ENCODE data around the gene SASH1.

Gene SASH1

DNA sequence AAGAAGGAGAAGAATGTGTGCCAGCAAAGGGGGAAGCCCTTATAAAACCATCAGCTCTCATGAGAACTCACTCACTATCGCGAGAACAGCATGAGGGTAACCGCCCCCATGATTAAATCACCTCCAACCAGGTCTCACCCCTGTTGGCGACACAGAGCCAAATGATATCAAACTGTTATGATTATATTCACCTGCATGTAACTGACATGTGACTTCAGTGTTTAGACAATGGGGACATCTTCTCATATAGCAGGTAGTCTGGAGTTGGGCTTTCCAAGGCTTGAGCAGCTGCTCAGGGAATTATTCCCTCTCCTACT is 115.2 kb downstream of the SASH1 start:
- DNase-seq (ENCODE audit: low read depth): no peak

DNA sequence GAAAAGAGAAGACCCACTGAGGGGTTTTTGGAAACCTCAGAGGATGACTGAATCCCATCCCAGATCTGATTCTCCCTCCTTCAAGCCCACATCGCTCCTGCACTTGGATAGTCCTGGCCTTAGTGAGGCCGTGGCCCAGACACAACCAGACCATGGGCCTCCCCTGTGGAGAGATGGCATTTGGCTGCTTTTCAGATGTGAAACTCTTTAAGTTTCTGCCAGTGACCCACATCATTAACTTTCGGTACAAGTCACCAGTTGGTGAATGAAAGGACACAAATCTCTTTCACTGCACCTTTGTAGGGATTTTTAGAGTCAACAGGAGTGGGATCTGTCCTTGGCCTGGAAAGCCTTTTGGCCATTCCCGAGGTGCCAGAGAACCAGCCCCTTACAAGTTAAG is 116.6 kb downstream of the SASH1 start:
- DNase-seq (ENCODE audit: low read depth): no peak

DNA sequence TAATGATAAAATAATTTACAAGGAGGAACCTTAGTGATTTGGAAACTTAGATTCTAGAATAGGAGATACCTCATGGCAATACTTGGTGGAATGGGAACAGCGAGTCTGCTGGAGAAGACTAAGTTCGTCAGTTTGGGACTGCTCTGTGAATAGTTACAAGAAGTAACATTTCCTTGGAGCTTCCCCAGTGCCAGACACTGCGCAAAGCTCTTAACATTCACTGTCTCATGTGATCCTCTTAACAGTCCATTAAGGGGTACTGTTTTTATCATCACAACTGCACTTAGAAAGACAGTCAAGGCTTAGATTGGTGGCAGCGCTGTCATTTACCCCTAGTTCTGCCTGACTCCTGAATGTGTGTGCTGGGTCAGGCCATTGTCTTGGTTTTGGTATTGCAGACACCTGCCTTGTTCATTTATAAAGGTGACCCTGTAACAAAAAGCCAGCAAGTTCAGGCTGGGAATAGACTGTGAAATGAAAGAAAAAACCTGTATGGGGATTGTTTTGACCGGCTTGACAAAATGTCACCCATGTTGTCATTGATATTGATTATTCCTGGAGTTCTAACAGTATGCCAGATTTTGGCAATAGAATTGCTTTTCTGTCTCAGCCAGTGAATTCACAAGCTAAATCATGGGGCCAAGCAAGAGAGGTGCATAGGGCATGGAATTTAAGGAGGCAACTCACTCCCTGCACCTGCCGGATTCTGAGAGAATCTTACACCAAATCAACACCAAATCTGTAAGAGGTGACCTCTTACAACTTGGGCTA is 118.4 kb downstream of the SASH1 start:
- DNase-seq (ENCODE audit: low read depth): no peak

DNA sequence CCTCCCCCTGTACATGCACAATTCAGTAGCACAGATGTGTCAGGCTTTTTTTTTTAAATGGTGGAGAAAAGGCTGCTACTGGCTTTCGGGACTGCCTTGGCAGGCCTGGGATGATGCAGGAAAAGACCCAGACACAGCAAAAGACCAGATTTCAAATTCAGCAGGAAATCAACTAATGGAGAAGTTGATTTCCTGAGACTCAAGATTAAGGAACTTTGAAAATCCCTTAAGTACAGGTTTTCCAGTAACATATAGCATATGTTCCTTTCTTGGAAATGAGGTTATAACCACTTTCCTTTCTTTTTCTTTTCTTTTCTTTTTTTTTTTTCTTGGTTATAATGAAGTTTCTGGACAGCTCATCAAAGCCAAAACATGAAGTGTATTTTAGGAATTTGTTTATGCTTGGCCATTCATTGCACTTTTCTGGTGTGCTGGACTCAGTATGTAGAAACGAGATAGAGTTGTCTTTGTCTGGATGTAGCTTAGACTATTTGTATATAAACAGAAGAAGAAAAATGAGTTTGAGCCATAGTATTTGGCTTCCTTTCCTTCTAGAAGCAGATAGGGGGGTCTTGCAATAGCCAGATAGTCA is 119.4 kb downstream of the SASH1 start:
- peak; percentile 35 for DNase-seq (ENCODE audit: low read depth)

DNA sequence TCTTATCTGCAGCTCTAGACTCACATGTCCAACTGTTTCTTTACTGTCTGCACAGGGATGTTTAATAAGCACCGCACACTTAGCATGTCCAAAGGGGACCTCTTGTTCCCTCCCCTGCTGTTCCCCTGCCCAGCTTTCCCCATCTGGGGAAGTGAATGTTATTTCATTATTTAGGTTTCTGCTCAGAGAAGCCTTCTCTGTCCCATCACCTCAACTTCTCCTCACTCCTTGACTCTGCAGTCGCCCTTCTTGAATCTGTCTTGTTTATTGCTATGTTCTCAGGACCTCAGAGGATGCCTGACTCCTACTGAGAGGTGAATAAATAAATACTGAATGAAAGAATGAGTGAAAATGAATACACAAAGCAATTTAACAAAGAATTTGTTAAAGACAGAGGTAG is 121.0 kb downstream of the SASH1 start:
- no peak for DNase-seq (ENCODE audit: low read depth)

DNA sequence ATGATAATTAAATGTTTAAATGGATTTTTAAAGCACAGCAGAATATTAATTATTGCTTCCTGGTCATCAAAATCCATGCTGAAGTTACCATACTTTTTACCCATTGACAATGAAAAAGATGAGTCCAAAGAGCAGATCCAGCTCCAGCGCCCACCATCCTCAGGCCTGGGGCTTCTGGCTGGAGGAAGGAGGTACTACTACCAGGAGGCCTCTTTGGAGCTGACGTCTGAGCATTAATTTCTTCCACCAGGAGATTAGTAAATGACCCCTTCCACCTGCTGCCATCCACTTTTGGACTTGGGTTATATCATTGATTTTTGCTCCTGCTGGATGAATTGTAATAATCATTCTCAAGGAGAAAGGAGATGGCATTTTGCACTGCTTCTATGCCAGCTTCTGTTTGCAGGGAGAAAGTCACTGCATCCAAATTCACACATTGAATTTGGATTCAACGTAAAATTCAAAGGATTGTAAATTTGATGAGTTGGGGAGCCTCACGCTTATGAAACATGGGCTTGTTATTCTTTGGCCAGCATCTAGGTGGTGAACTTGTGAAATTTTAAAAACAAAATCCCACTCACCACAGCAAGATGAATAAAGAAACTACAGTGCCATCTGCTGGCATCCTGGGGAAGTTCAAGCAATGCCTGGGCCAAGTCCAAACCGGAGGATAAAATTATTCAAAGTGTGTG is 121.8 kb downstream of the SASH1 start:
- DNase-seq (ENCODE audit: low read depth): peak; percentile 85

DNA sequence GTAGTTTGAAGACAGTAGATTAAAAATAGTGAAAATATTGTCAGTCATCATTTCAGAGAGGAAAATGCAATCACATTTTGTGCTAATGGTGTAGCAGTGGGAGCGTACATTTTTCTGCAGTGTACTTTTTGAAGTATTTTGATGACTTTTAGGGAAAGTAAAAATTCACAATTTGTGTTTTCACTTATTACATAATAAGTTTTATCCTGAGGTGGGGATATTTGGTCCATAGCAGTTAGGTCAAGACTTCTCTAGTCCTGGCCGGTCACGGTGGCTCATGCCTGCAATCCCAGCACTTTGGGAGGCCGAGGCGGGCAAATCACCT is 122.3 kb downstream of the SASH1 start:
- no peak for DNase-seq (ENCODE audit: low read depth)

DNA sequence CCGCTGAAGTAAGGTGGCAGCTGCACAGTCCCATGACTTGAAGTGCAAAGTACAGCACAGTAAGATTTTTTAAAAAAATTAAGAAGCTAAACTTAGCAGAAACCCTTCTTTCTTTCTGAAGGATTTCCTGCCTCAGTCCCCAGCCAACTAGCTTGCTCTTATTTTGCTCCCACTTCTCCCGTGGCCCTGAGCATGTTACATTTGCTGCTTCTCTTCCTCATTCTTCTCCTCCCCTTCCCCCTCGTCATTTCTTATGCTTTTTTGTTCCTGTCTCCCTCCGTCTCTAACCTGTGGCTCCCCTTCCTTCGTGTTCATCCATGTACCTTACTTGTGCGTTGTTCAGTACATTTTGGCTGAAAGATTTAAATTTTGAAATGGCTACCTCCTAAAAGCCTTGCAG is 123.0 kb downstream of the SASH1 start:
- DNase-seq (ENCODE audit: low read depth): no peak

DNA sequence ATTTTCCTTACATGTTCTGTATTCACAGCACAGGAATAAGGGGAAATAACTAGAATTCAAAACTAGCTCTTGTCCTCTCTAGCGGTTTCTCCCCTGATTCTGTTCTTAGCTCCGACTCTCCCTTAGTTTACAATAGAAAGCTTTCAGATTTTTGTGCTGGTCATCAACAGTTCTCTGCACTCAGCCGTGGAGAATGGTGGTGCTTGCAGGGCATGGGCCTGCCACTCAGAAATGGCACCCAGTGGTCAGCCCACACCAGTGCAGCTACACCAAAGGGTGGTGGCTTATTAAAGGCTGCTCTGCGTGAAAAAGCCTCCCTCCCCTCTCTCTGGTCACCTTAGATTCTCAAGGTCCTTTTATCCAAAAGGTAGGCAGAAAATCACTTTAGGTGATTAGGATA is 123.5 kb downstream of the SASH1 start:
- no peak for DNase-seq (ENCODE audit: low read depth)

DNA sequence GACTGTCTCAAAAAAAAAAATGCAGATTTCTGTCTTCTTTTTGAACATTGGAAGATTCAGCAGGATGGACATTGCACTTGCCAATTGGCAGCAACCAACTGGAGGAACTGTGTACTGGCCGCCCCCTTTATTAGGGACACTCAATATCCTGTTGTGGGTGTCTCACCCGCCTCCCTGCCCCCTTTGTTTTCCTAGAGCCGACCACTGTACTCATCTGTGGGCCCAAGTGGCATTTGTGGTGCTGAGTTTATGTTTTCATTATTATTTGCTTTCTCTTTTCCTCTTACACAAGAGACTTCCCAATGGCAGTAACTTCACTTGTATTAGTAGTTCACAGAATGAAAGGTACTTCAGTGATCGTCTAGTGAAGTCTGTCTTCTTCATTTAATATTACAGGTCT is 125.3 kb downstream of the SASH1 start:
- DNase-seq (ENCODE audit: low read depth): no peak

DNA sequence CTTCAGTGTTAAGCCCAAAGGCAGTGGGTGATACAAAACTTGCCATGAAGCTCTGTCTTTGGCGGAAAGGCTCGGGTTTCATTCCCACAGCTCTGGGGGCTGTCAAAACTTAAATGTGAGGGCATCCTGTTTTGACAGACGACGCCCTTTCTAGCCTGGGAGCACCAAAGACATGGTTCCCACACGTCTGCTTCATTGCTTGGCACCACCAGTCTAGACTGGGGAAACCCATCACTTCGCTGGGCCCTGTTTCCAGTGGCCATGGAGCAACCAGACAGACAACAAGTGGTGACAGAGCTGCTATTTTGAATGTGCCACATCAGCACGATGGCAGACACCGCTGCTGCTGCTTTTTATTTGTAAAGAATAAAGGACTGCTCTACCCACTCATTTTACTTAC is 127.5 kb downstream of the SASH1 start:
- no peak for DNase-seq (ENCODE audit: low read depth)

DNA sequence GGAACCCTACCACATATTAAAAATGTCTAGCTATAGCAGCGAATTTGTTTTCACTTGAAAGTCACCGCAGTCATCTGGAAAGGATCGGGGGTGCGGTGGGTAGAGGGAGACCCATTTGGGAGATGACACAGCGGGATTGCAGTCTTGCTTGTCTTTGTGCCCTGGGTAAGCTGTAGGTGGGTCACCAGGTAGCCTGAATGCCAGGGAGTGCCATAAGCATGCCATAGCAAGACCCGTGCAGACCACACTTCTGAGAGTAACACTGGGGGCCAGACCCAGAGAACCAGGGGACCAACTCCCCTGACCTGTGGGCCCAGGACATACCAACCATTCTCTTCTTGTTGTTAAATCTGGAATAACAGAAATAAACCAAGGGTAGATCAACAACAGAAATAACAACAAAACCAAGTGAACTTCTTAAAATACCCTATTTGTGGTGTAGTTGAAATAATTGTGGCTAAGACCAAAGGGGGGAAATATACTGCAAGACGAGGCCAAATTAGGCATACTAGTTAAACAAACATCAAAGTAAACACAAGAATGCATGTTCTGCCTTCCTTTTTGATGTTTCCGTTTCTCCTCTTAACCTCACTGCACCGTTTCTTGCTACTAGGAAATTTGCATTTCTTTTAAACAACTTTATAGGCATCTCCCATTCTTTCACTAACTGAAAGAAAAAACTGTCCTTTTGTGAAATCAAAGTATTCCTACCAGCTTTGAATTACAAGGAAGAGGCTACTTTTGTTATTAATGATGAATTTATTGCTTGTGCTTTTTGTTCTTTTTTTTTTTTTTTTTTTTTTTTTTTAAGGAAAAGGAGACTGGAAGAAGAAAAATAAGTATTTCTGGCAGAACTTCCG is 128.2 kb downstream of the SASH1 start:
- DNase-seq (ENCODE audit: low read depth): no peak

DNA sequence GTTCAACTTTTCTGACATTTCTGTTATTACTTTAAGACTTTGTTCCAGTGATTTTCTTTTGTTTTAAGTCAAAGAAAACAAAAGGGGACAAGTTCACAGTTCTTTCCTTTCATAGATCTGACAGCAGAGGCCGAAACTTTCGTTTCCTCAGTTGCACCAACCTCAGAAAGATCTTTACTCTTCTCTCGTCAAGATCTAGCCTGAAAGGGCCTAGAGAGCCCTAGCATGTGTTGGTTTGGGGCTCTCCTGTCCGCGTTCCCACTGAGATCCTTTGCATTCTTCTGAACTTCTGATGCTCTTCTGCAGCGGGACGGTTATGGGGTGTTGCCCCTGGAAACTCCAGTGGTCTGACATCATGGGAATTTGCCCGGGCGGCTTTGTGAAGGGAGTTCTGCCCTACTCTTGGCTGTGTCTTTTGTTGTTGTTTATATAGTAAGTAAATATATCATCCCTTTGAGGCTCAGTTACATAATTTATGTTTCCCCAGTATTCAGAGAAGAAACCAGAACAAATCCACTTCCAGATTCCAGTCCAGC is 129.1 kb downstream of the SASH1 start:
- no peak for DNase-seq (ENCODE audit: low read depth)

DNA sequence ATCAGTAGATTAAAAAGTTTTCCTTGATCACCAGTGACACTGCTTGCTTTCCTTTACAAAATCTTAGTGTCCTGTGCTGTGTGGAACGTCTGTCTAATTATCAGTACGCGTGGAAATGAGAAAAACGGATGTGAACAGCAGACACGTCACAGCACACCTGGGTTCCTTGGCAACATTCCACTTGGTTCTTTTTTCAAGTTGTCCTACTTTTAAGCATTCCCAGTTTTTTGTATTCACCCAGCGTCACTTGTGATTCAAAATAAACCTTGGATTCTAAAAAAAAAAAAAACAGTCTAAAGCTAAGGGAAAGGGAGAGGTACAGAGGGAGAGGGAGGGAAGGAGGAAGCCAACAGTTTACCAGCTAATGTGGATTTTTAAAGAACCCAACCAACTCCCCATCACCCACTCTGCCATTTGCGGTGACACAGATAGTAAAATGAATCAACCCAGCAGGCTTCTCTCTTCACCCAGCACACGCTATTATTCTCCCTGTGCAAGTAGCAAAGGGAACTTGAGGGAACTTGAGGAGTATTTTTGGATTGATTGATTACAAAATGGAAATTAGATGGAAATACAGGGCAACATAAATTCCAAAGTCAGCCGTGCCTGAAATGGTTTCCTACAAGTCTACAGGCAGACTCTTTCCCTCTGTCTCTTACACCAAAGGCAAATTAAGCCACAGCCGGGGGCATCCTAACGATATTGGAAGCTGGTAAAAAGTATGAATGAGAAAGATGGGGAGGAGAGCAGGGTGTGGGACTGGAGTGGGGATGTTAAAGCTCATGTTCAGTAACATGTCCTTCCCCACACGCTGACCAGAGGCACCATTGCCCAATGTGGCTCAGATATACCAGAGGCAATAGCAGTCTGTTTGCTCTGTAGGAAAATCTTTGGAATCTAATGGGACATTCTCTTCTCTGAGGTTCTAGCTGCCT is 129.8 kb downstream of the SASH1 start:
- no peak for DNase-seq (ENCODE audit: low read depth)

DNA sequence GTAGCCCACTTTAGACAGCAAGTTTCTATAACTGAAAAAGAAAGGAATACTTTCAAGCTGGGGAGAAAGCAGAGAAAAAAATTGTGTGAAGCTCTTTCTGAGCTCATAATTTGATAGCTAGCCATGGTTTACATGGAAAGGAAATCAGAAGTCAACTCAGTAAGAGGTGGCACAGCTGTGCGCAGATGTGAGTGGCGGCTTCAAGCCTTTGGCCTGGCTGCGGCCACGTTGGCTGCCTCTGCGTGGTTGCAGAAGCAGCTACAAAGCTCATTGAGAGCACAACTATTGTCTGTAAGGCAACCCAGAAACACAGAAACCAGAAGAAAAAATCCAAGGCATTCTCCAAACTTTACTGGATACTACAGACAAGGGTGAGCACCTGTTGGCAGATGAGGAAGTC is 136.9 kb downstream of the SASH1 start:
- no peak for DNase-seq (ENCODE audit: low read depth)

DNA sequence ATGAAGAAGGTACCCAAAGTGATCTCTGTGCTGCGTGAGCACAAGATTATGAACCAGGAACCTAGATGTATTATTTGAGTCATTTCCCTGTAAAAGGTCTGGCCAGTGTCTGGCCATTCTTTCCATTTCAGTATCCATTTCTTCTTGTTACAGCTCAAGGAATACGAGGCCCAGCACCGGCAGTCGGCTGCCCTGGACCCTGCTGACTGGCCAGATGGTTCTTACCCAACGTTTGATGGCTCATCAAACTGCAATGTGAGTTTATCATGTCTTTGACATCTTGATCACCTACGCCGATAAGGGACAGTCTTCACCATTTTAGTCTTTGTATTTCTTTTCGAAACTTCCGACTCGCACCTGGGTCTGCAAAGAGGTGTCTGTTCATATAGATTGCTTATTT is 144.8 kb downstream of the SASH1 start:
- DNase-seq (ENCODE audit: low read depth): no peak

DNA sequence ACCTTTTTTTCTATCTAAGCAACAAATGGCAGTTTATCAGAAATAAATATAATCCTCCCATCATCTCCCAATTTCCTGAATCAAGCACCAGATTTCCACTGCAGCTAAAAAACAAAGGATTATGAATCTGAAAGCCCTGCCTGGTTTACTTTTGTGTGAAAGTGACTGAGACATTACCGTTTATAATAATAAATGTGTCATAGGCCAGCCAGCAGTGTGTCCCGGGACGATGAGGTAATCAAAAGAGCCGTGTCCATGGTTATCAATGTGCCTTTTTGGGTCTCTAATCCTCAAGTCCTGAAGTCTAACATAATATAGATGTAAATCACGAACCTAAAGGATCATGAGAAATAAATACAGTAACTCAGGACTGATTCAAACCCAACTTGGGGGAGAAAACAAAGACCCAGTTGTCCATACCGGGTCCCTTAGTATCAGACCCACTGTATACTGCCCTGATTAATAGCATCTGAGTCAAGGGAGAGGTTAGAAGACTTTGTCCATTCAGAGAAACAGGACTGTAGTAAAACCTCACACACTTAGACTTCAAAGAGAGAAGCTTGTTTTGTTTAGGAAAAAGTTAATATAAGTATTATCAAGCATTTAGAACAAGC is 149.1 kb downstream of the SASH1 start:
- peak; percentile 65 for DNase-seq (ENCODE audit: low read depth)

DNA sequence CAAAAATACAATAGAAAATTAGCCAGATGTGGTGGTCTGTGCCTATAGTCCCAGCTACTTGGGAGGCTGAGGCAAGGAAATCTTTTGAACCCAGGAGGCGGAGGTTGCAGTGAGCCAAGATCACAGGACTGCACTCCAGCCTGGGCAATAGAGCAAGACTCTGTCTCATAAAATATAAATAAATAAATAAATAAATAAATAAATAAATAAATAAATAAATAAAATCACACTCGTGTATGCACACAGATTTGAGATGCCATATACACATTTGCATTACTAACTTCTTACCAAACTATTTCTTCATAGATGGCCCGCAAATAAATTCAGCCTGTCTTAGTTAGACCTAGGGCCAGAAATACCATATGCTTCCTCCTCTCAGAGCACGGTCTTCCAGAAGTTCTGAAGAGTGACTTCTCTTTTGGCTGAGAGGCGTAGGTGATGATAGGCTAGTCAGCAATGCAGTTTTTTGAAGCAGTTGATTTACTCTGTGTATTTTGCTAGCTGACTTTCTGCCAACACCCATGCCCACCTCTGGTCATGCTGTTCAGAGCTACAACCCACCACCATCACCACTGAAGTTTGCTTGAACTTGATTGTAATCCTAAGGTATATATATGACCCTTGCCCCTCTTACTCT is 150.1 kb downstream of the SASH1 start:
- DNase-seq (ENCODE audit: low read depth): no peak

DNA sequence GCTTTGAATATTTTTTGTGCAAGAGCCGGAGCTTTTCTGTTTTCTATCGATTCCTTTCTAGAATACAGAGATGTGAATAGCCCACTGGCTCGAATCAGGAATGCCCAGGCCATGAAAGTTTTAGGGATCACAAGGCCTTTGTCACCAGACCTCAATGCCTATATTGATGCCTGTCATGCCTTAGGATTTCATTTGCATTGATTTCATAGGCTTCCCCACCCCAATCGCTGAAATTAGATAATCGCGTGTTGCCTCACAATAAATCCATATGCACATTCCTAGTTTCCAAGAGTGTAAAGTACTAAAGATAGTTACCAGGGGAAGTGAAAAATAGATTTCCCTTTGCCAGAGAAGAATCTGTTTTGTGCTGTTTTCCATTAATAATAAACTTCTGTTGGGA is 150.8 kb downstream of the SASH1 start:
- no peak for DNase-seq (ENCODE audit: low read depth)

DNA sequence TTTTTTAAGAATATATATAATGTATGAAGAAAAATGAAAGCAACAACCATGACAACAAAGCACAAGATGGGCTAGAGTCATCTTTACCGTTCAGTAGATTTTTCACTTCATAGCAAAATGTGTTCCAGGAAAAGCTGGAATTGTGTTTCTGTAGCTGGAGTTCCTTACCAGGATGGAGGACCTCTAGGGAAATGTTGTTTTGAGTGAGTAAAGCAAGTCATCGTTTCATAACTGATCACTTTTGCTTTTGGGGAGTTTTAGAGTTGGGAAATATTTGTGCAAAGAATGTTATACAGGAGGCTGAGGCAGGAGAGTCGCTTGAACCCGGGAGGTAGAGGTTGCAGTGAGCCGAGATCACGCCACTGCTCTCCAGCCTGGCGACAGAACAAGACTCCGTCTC is 151.6 kb downstream of the SASH1 start:
- DNase-seq (ENCODE audit: low read depth): no peak

DNA sequence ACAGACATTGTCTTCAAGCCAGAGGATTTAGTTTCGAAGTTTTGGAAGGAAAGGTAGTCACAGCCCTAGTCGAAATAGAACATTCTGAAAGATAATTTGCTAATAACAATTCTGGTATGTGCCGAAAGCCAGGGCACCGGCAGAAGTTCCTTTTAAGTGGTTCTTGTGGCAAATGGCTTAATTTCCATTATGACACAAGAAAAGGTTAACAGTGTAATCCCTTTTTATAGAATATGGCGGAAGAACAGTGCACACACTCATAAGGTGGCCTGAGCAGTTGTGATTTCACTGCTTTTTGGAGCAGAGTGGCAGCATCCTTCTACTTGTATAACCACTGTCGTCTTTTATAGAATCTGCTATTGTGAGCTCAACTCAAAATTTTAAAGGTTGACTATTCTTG is 152.4 kb downstream of the SASH1 start:
- DNase-seq (ENCODE audit: low read depth): no peak

All from ELR (cell line).